Hematopoietic multipotent progenitor cell treated with erythropoietin and hydrocortisone succinate and interleukin-3 and kit ligand, for 17 days (in vitro differentiated cells): Measurements from ENCODE around the gene ACOXL.
"Not testable (repeated sequence)": the region's sequence is repeated elsewhere in the genome, so short reads cannot be mapped to it uniquely, and the experiment has no call there.

Experiments used
- DNase-seq: peaks from one replicate; pipeline ENCODE4 v3.0.0-alpha.2; 2015; ENCODE audit warnings: low spot score

Gene ACOXL

DNA sequence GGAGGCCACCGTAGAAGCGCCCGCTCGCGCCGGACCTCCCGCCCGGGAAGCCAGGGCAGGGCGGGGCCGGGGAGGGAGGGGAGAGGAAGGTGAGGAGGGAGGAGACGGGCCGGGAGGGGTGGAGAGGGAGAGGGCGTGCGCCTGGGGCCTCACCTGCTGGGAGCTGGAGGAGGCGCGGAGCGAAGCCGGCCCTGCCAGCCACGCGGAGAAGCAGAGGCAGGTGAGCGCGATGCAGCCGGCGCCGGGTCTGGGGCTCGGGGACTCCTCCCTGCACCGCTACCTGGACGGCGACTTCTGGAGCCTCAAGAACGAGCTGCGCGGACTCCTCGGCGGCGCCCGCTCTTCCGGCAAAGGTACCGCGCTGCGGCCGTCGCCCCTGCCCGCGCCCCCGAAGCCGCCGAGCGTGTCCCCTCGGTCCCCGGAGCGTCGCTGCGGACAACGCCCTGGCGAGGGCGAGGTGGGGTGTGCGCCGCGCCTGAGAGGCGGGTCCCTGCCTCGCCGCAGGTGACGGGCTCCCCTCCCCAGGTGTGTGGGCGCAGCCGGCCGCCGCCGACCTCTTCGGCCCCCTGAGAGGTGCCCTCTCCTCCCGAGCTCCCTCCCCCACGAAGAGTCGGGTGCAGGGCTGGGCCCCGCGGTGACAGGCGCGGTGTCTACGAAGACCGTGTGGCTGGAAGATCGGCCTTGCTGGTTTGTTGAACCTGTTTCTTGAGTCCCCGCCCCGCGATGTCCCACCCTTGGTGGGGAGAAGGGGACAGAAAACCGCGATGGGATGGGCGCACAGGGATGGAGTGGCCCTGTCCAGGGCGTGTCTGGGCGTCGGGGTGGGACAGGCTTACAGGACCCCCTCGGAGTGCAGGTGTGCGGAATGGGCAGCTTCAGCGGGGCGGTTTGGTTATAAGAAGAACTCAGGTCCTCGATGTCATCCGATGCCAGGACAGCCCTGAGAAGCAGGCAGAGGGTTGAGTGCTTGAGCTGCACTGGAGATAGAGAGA is at the start of gene ACOXL:
Gene ACOXL, plus strand, starts transcription at position 152 of the 992 bp plus-strand sequence. CDS start 35,817 bp downstream, outside the sequence.
- no peak for DNase-seq

DNA sequence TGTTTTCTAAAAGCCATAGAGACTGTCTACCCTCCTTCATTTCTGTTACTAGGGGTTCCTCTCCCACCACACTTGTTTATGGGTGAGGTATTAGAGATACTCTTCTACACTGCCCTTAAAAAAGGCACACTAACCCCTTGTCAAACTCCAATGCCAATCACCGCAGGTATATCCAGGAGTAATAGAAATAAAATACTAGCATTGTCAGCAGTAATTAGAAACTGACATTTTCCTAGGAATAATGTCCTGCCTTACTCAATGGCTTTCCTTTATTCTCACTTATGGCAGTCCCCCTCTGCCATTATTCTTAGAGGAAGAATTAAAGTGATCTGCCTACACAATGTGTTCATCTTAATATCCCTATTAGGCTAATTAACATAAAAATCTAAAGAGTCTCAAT is 49.5 kb upstream of the ACOXL start:
- no peak for DNase-seq

DNA sequence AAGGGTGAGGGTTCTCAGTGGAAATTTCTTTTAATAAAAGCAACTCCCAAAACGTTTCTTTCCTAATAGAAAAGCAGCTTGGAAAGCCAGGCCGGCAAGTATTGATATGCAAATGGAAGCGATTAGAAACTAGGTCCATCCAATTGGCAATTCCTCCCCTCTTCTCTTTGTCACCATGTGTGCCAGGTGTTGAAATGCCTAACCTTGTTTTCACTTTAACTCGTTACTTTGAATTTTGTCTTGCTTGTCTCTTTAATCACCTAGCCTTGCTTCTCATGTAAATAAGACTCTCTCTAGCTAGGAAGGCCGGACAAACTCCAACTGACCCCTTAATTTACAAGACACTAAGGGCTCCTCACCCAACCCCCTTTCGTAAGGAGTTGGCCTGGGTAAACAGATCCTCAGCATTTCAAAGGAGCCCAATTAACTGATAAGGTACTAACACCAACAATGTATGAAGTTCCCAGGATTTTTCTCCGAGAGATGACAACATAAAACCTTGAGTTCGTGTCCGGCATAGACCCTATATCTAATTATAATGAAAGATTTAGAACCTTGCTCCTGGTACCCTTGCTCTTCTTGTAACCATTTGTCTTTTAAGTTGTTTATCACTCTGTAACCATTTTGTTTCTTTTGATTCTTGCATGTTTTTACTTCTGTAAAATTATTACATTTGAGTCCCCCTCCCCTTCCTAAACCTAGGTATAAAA is 44.4 kb upstream of the ACOXL start:
- not testable (repeated sequence) for DNase-seq

DNA sequence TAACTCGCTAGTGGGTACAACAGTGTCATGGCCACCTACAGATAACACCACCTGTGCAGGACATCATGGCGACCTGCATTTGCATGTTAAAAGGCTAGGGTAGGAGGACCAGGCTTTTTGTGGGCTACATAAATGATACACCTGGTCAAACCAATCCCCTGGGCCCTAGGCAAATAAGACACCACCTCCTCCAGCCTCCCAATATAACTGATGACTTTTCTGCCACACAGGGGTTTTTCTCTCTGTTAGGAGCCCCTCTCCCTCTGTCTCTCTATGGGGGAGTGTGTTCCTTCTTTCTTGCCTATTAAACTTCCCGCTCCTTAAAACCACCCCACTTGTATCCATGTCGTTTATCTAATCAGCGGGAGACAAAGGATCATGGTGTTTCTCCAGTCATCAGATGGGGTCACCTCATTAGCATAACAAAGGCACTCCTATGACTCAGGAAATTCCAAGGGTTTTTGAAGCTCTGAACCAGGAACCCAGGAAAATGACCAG is 43.7 kb upstream of the ACOXL start:
- no peak for DNase-seq

DNA sequence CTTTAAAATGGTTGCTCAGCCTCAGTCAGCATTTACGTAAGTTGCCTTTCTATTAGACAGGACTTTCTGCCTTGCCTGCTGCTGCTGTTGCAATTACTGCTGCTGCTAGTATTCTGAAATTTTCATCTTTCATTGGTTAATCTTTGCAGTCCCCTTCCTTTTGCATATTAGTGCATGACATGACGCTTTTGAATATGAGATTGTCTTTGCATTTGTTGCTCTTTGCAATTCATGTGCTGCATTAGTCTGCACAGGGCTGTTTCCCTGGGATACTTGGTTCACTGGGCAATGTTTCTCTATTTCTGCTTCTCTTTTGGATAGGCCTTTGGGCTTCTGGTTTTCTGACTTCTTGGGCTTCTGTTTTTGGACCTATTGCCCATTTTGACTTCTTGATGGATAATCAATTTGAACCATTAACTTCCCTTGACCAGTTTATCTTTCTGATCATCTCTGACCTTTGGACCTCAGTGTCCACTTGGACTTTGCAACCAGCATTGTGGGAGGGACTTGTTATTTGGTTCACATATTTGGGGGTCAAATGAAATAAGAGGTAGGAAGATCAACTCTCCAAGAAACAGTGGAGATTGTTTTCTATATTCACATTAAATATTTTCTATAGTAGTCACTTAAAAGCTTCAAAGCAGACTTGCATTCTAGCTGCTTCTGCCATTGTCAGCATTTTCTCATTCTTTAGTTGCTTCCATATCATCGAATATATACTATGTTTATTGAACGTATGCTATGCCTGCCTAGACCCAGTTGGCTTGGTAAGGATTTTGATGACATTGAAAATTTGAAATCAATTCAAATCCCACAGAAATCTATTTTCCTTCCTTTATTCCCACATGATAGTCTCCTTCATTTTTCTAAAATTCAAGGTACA is 42.0 kb upstream of the ACOXL start:
- DNase-seq: no peak

DNA sequence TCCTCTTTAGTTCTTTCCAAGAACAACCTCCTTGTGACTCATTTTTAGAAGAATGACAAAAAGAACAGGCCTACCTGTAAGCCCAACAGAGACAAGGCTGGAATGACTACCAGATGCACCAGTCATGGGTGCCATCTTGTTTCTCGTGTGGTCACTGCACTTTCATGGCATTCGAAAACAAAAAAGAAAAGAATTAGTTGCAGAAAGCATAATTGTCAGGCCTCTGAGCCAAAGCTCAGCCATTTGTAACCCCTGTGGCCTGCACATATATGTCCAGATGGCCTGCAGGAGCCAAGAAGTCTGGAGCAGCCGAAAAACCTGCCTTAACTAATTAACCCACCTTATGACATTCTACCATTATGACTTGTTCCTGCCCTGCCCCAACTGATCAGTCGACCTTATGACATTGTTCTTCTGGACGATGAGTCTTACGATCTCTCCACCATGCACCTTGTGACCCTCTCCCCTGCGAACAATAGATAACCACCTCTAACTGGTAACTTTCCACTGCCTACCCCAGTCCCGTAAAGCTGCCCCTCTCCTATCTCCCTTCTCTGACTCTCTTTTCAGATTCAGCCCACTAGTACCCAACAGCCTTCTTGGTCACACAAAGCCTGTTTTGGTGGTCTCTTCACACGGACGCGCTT is 40.6 kb upstream of the ACOXL start:
- DNase-seq: no peak

DNA sequence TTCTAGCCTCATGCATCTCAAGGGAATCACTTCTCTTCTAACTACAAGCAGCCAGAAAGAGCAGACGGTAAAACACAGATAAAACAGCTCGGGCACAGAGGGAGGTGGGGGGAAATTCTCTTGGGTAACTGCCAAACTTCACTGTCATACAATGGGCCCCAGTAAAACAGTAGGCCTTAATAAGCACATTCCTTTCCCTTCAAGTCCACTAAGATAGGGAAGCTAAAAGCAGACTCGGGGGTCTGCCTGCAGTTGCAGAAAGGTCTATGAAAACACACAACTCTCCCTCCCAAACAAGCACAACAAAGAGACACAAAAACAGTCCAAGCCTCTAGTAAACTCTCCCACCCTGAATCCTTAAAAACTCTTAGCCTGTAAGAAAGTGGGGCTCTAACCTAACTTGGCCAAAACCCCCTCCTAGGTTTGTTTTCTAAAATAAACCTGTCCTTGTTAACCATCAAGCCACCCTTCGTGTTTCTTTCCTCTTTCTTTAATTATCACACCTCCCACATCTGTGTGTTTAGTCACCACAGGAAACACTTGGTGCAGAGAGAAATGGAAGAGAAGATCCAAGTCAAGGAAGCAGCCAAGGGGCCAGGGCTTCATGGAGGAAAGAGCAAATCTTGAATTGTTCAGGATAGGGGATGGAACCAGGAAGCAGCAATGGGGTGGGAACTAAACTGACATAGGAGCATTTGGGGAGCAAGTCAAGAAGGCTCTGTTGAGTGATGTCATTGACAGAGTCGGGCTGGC is 37.1 kb upstream of the ACOXL start:
- not testable (repeated sequence) for DNase-seq

DNA sequence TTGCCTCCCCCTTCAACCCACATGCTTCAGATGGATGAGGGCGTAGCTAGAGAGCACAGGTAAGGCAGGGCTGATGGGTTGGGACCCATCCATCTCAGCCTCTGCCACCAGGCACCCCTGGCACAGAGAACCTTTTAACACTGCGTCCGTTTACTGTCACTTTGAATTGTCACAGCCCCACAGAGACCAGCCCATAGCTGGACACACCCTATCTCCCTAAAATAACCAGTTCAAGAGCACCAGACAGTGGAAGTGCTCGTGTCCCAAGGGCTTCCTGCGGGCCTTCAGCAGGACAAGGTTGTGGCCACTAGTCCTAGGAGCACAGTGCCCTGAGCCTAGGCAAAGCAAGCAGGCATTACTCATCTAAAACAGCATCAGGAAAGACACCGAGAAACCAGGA is 34.1 kb upstream of the ACOXL start:
- not testable (repeated sequence) for DNase-seq

DNA sequence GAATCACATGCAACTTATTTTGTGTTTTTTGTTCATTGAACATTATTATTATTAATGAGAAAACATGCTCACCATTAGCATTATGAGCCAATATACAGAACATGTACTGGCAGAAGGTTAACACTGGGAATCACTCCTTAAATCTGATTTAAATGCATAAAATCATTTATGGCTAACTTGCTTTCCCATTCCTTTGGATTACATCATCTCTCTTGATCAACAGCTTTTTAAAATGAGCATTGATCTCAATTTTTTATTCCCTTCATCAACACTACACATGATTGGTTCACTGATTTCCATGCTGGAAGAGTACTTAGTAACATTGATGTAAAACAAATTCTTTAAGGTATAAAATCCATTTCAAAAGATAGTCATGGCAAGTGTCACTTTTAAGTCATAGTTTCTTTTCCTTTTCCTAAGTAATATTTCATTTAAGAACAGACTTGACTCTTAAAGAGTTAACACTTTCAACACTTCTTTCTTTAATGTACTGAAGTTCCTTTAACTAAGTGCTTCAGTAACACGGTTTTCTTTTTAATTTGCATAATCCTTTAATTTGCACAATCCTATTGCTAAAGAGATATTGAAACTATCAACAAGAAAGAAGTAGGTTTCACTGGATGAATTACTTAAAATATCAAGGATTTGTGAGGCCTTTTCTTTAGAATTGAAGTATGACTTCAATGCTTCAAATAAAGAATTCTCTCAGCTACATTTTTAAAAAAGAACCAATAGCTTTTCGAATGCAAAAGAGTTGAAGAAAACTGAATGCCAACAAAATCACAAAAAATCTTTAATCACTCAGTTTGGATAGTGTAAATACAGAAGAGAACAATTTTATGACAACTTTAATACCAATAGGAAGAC is 29.6 kb upstream of the ACOXL start:
- DNase-seq: no peak

DNA sequence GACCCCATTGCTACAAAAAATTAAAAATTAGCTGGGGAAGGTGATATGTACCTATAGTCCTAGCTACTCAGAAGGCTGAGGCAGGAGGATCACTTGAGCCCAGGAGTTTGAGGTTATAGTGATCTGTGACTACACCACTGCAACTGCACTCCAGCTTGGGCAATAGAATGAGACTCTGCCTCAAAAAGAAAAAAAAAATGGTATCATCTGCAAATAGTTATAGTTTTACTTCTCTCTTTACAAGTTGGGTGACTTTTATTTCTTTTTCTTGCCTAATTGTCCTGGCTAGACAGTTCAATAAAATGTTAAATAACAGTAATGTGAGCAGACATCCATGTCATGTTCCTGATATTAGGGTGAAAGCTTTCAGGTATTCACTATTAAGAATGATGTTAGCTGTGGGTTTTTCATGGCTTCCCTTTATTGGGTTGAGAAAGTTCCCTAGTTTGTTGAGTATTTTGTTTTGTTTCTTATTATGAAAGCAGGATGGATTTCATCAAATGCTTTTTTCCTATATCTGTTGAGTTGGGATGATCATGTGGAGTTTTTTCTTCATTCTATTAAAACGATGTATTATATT is 24.9 kb upstream of the ACOXL start:
- DNase-seq: no peak

DNA sequence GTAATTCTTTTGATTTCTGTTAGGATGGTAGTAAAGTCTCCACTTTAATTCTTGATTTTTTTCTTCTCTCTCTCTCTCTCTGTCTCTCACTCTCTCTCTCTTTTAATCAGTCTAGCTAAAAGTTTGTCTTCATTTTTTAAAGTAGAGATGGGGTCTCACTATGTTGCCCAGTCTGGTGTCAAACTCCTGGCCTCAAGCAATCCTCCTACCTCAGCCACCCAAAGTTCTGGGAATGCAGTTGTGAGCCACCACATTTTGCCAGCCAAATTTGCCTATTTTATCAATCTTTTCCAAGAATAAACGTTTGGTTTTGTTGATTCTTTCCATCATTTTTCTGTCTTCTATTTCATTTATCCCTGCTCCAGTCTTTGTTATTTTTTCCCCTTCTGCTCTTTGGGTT is 23.9 kb upstream of the ACOXL start:
- DNase-seq: no peak

DNA sequence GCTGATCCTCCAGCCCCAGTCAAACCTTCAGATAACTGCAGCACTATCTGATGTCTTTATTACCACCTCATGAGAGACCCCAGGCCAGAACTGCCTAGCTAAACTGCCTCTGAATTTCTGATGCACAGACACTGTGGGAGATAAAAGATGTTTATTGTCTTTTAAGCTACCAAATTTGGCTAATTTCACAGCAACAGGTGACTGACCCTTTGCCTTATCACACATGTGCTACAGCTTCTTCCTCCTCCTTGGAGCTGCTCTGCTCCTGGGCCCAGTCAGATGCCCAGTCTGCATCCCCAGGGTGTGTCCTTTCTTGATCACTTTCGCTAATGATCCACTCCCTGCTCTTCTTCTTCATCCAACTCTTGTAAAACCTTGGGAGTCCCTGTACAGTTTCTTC is 19.6 kb upstream of the ACOXL start:
- DNase-seq: no peak

DNA sequence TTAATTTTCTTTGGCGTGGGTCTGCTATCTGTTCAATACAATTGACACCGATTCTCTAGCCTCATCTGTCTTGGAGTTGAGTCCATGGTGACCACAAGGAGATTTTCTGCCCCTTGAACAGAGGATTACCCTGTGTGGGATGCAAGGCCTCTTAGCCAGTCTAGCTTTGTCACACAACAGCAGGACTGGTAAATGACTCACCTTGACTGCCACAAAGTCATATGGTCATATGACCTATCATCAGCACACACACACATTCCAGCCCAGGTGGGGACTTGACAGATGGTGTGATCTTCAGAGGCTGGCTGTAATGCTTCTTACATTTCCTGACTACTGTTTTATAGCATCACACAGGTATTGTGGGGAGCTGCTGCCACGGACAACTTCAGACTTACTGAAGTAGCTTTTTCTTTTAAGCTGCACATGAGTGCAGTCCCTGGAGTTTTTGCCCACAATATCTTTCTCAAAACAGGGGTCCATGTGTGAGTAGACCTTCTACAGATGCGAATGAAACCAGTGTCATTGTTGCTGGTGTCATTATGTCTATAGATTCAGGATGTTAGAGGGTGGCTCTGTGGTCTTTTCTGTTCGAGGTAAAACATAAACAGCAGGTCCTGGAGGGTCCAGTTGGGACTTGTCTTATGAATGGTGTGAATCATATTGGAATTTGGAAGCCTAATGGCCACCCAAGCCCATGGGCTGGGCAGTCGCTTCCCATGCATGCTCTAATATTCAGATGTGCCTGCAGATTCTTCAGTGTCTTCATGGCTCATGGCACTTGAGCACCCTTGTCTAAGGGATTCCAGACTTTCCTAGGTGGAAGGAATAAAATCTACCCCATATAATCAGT is 18.6 kb upstream of the ACOXL start:
- DNase-seq: no peak

DNA sequence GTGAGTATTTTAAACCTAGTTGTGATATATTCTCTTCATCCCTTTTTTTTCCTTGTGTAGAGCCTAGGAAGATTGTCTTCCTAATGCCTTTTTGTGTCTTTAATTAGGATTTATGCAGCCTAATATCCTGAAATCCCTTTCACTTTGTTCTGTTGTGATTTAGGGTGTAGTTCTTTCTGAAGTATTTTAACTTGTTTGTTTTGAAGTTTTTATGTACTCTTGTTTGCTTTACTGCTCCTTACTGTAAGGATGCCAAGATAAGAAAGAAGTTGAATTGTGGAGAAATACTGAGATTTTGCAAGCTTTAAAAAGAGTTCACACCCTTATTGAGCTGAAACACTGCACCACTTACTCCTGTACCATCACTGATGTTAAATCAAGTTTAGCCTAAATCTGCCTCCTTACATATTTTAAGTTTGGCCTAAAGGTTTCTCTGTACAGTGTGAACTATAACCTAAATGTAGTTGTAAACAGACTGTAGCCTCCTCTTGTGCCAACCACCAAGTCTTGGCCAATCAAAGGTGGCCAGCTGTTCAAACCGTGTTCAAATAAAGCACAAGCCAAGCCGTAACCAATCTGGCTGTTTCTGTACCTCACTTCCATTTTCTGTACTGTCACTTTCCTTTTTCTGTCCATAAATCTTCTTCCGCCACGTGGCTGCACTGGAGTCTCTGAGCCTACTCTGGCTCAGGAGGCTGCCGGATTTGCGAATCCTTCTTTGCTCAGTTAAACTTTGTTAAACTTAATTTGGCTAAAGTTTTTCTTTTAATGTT is 17.7 kb upstream of the ACOXL start:
- DNase-seq: no peak

DNA sequence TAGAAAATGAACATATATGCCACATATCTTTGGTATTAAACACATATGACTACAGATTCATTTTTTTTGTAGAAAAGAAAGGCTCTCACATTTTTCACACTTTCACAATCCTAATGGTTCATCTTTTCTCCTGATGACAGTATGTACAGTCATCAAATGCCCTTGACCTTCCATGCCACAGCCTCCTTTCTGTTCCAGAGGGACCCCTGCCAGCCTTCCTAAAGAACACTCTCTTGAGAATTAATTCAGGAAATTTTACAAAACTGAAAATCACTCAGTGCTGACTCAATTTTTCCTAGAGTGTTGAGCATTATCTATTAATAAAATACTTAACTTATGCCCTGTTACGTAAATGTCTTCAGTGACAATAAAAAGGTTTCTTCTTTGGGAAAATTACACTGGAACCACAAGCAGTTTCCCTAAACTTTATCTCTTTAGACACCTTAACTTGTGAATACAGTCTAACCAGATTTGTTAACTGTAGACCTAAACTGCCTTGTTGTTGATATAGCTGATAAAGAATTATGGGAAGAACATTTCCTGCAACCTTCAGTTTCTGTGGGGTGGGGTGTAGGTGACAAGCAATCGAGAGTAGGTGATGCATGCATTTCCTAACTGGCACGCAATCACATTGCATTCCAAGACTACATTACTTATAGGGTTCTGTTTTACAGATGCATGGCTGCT is 15.3 kb upstream of the ACOXL start:
- no peak for DNase-seq

DNA sequence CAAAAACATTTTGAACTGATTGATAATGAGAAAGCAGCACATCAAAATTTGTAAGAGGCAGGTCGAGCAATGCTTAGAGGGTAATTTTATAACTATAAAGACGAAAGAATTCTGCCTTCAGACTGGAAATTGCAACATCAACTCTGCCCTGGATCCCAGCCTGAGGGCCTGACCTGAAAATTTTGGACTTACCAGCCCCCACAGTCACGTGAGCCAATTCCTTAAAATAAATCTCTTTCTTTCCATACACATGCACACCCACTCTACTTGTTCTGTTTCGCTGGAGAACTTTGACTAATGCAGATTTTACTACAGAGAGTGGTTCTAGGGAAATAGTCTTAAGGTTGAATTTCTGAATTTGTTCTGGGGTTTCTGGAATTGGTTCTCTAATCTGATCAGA is 14.6 kb upstream of the ACOXL start:
- DNase-seq: no peak

DNA sequence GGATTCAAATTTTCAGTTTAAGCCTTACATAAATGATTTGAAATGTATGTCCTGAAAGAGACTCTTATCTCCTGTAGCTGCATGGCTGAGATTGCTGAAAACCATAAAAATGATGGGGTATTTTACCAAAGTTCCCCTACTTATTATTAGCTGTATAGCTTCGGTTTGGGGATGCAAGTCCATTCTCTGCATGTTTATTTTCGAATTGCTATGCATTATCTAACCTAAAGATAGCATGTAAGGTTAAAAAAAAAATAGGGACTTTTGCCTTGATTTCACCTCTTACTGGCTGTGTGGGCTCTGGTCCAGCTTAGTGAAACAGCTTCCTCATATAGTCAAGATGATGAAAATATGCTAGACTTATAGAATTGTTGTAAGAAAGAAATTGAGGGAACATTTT is 14.0 kb upstream of the ACOXL start:
- DNase-seq: no peak
